ENCODE measurements around the gene MYO15A.

MYO15A gene

DNA sequence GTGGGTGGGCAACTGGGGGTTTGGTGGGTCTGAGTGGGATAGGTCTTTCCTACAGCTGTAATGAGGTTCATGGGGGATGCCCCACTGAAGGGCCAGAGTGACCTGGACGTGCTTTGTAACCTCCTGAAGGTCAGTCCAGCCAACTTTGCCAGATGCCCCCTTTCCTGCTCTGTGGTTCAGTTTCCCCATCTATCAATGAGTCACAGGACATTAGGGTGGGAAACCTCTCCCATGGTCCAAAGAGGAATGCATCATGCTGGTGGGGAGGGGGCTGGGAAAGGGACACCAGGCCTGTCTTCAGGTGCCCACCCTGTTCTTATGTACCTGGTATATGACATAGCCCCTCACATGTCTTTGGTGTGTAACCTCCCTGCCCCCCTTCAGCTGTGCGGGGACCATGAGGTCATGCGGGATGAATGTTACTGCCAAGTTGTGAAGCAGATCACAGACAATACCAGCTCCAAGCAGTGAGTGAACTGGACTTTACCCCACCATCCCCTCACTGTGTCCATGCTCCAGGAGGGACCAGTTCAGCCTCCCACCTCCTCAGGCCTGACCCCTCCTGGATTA, 51.1 kb downstream of the MYO15A start:
- no peak for DNase-seq

DNA sequence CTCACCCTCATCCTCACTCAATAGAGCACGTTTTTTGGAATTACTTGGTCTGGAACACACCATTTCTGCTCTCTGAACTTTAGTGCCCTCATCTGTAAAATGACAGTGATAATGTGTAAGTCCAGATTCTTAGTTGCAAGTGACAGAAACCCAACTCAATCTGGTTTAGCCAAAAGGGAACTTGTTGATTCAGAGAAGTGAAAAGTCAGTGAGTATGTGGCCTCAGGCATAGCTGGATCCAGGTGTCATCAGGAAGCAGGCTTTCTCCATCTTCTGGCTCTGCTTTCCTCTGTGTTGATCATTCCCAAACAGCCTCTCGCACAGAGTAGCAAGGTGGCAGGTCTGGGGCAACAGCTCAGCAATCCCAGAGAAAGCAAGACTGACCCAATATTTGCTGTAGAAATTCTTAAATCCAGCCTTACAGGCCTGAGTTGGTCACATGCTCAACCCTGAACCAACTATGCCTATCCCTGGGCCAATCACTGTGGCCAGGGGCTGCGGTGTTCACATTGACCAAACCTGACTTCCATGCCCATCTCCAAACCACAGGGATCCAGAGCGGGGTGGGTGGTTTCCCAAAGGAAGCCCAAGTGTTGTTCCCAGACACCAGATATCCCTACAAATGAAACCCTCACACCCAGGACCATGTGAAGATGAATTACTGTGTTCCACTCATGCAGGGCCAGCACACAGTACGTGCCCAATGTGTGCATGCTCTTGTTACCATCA, 51.7 kb downstream of the MYO15A start:
- no peak for DNase-seq

DNA sequence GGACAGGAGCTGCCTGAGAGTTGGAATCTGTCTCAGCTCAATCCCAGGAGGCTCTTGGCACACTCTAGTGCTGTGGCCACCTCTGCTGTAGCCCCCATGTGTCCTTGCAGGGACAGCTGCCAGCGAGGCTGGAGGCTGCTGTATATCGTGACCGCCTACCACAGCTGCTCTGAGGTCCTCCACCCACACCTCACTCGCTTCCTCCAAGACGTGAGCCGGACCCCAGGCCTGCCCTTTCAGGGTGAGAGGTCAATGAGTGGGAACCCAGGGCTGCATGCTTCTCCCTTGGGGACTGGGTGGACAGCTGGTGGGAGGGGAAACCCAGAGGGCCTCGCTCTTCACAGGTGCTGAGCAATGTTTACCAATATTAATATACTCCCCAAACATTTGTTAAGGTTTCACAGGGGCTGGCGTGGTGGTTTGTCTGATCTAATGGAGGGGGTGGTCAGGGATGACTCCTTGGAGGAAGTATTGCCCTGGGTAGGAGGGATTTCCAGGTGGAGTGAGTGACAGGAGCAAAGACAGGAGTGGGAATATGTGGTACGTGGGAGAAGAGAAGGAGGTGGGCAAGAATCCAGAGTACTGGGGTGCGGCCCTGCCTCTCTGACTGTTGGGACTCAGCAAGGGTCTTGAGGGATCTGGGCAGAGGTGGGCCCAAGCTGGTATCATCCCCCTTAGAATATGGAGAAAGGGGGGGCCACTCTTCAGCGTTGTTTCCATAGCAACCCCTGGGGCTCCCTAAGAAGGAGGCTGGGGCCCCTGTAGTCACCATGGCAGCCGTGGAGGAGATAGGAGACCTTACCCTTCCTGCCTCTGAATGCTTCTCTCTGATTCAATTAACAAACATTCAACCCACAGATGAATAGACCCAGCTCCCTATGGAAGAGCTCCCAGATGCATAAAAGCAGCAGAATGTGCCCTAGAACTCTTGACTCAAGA, 52.9 kb downstream of the MYO15A start:
- DNase-seq = no peak

DNA sequence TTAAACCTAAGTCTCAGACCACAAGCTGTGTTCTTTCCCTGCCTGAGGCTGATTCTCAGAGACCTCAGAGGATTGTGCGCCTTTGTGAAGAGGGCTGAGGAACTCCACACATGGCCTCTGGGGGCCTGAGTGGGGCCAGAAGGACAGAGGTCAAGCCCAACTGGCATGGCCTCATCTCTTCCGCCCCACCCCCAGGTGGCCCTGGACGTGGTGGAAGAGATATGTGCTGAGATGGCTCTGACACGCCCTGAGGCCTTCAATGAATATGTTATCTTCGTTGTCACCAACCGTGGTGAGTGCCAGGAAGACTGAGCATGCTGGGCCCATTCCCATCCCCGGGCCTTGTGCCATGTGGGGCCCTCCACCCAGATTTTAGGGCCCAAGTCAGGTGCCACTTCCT, 55.0 kb downstream of the MYO15A start:
- DNase-seq = no peak

DNA sequence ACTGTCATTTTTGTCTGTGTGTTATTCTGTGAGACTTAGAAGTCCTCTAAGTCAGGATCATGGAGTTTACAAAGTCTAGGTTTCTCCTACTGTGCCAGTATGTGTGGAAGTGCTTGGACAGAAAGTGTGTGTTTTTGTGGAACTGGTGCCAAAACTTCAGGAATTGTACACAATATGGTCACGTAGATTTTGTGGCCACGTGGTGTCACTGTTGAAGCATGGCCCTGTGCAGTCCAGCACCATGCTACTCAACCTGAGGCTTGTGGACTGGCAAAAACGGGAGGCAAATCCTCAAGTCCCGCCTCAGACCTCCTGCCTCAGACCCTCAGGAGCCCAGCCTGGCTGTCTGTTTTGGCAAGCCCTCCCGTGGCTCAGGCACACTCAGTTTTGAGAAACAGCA, 58.3 kb downstream of the MYO15A start:
- no peak for DNase-seq

DNA sequence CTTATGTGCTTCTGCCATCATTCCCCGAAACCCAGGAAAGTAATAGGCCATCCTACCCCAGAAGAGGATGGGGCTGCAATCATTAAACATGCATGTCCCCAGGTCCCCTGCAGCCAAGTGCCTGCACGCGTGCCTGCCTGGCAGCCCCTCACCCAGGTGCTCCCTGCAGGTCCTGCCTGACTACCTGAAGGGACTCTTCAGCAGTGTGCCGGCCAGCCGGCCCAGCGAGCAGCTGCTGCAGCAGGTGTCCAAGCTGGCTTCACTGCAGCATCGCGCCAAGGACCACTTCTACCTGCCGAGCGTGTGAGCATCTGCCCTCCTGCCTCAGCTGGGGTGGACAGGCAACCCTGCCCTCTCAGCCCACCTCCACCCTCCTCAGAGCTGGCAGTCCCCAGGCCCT, 58.9 kb downstream of the MYO15A start:
- DNase-seq = no peak

DNA sequence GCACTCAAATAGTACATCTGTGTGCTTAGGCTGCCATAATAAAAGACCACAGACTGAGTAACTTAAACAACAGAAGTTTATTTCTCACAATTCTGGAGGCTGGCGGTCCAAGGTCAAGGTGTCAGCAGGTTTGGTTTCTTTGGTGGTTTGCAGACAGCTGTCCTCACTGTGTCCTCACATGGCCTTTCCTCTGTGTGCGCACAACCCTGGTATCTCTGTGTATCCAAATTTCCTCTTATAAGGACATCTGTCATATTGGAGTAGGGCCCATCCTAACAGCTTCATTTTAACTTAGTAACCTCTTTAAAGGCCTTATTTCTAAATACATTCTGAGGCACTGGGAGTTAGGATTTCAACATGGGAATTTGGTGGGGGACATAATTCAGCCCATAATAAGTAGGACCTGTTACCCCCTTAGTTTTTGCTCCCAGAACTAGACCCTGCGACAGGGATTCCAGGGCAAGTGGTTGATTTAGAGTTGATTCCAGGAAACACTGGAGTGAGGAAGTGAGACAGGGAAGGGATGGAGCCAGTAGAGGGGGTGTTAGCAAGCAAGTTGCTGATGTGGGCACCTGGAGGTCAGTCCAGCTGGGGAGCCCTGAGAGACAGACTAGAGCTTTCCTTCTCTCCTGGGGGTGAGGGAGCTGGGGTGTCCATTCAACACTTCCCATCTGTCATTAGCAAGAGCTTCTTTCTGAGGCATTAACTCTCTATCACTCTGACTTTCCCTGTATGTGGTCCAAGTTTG, 64.1 kb downstream of the MYO15A start:
- DNase-seq = no peak

DNA sequence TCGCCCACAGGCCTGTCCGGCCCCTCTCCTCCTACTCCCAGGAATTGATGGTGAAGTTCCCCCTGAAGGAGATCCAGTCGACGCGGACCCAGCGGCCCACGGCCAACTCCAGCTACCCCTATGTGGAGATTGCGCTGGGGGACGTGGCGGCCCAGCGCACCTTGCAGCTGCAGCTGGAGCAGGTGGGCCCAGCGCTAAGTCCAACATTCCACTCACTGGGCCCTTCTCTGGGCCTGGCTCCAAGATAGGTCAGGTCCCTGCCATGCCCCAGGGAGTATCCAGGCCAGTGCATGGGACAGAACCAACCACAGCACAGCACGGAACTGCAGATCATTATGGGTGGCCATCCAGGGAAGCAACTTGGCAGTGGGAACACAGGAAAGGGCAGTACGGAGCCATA, 65.2 kb downstream of the MYO15A start:
- no peak for DNase-seq

DNA sequence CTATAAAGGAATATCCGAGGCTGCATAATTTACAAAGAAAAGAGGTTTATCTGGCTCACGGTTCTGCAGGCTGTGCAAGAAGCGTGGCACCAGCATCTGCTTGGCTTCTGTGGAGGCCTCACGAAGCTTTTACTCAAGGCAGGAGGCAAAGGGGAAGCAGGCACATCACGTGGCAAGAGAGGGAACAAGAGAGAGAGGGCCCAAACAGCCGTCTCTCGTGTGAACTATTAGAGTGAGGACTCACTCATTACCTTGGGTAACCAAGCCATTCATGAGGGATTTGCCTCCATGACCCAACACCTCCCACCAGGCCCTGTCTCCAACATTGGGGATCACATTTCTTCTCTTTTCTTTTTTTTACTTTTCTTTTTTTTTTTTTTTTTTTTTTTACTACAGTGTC, 67.6 kb downstream of the MYO15A start:
- DNase-seq = peak in 1 of 2 donors; percentile 14

DNA sequence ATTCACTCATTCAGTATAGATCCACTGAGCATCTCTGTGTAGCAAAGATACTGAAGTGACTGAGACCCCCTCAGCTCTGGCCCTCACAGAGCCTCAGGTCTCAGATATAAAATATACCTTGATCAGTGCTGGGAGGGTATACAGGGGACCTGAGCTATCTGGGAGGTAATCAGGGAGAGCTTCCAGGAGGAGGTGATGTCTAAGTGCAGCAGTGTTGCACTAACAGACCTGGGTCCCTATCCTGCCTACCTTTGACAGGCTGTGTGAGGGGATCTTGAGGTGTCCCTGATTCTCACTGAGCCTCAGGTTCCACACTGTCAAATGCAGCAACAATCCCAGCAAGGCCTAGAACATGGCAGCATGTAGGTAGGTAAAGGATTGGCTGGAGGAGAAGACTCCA, 68.6 kb downstream of the MYO15A start:
- DNase-seq = no peak

DNA sequence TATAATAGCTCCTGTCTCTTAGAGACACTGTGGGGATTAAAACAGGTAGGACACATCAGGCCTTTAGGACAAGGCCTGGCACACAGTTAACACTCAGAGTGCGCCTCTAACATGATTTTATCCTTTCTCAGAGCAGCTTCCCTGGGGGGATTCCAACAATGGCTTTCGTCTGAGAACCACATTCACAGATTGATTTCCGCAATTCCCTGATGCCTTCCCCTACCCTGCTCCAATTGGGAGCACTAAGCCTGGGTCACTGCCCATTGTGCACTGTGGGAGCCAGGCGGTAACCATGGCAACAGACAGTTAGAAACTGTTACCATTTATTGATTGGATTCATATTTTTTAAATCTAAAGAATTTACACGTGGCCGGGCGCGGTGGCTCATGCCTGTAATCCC, 69.2 kb downstream of the MYO15A start:
- DNase-seq = no peak

DNA sequence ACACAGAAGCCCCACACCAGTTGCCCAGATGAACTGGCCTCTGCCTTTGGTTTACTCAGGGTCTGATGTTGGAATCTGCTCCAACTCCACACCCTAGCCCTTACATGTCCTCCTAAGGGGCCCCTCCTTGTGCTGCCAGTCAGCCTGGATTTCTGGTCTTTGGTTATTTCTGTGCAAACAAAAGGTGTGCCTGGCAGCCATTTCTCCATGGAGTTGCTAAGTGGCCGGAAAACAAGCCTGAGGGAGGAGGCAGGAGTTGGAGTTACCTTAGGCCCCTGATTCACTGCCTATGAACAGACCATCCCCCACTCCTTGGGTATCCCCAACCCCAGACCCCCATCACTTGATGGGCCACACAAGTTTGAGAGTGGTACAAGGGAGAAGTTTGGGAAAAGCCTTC, 70.6 kb downstream of the MYO15A start:
- DNase-seq = no peak

DNA sequence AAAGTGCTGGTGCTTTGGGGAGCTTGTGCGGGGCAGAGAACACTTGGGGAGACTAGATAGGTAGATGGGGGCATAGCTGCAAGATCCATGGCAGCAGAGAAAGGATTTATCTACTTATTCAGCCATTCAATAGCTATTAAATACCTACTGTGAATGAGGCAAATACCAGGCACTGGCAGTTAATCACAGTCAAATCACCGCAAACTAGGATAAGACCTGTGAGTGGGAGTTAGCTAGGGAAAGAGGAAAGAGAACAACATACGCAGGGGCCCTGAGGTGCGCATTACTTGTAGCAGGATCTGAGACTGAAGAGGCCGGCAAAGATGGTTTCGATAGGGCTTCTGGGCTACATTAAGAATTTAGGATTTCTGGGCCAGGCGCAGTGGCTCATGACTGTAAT, 71.2 kb downstream of the MYO15A start:
- no peak for DNase-seq

DNA sequence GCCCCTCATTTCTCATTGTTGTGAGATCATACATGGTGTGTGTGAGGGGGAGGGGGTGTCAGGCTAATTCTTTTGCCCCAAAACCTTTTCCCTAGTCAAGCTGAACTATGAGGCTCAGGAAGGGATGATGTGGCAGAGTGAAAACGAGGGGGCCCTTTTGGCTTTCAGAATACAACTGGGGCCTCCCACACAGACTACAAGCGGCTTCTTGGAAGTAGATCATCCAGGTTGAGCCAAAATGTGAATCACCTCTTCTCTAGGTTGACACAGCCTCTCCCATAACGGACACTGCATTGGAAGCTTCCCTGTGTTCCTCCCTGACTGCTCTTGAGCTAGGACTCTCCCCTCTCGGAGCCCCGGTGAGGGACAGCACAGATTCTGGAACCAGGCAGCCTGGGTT, 72.8 kb downstream of the MYO15A start:
- DNase-seq = no peak

DNA sequence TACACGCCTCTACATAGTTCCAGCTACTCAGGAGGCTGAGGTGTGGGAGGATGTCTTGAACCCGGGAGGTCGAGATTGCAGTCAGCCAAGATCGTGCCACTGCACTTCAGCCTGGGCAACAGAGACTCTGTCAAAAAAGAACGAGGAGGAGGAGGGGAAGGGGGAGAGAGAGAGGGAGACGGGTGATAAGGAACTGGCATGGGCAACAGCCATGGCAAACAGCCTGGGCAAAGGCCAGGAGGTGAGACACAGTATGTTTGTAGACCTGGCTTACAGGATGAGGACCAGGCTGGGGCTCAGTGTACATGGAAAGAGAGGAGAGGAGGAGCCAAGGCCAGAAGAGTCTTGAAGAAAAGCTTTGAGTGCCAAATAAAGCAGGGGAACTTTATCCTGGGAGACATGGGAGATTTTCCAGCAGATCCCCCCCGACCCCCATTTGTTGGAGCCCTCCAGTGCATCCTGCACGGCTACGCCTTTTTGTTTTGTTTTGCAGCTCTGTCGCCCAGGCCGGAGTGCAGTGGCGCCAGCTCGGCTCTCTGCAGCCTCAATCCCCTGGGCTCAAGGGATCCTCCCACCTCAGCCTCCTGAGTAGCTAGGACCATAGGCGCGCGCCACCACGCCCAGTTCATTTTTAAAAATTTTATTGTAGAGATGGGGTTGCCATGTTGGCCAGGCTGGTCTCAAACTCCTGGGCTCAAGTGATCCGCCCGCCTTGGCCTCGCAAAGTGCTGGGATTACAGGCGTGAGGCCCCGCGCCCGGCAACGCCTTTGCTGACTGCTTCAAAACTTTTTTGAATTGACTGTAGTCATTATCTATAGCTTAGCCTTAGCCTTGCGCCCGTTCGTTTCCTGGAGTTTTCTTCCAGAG, 73.8 kb downstream of the MYO15A start:
- no peak for DNase-seq

DNA sequence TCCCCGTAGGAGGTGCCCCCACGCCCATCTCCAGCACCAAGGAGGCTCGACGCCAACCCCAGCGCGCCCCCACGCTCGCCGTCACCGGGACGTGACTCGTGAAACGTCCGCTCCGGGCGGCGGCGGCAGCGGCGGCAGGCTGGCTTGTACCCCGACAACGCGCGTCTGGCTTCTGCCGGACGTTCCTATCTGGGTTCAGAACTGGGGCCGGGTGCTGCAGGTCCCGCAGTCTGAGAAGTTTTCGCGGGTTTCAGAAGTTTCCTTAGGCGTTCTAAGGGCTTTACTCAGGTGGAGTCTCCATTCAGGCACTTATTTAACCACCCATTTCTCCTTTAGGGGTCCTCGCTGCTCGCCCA, 74.4 kb downstream of the MYO15A start:
- peak in 1 of 2 donors; percentile 92 for DNase-seq

DNA sequence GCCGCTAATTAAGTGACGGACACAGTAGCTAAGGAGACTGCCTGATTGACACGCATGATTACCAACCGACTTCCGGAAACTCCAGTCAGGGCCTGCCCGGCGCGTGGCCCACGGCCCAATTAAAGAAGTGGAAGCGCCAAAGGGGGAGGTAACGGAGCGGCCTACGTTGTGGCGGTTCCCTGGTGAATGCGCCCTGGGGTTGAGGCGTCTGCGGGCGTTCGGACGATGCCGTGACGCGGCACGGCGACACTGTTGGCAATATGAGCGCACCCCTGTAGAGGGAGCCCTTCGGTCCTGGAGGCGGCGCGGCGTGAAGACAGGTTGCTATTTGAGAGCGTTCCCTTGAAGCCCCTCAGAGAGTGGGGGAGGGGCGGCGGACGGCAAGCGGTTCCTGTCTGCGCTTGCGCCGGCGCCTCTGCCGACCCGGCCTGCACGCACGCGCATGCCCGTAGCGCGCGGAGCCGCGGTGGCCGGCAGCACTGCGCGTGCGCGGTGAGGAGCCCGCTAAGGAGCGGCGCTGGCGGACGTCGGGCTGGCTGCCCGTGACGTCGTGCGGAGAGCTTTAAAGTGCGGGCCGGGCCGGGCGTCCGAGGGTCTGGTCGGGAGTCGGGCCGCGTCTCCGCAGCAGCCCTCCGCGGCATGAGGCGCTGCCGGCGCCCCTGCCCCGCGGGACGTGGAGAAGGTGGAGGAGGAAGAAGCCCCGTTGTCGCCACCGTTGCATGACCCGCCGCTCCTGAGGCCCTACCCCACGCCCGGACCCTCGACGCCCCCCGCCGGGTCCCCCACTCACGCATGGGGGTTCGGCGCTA, 75.0 kb downstream of the MYO15A start, which contains the start of gene ALKBH5:
Gene ALKBH5, plus strand, starts transcription at position 495 of the 809 bp plus-strand sequence. CDS start 416 bp downstream, outside the sequence.
- peak; percentile 94 to 99 for DNase-seq

DNA sequence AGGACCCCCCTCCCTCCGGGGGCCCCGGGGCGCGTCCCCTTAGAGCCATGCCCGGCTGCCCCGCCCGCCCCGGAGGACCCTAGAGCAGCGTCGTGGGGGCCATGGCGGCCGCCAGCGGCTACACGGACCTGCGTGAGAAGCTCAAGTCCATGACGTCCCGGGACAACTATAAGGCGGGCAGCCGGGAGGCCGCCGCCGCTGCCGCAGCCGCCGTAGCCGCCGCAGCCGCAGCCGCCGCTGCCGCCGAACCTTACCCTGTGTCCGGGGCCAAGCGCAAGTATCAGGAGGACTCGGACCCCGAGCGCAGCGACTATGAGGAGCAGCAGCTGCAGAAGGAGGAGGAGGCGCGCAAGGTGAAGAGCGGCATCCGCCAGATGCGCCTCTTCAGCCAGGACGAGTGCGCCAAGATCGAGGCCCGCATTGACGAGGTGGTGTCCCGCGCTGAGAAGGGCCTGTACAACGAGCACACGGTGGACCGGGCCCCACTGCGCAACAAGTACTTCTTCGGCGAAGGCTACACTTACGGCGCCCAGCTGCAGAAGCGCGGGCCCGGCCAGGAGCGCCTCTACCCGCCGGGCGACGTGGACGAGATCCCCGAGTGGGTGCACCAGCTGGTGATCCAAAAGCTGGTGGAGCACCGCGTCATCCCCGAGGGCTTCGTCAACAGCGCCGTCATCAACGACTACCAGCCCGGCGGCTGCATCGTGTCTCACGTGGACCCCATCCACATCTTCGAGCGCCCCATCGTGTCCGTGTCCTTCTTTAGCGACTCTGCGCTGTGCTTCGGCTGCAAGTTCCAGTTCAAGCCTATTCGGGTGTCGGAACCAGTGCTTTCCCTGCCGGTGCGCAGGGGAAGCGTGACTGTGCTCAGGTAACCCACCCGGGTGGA, 75.8 kb downstream of the MYO15A start:
- peak; percentile 16 to 49 for DNase-seq

DNA sequence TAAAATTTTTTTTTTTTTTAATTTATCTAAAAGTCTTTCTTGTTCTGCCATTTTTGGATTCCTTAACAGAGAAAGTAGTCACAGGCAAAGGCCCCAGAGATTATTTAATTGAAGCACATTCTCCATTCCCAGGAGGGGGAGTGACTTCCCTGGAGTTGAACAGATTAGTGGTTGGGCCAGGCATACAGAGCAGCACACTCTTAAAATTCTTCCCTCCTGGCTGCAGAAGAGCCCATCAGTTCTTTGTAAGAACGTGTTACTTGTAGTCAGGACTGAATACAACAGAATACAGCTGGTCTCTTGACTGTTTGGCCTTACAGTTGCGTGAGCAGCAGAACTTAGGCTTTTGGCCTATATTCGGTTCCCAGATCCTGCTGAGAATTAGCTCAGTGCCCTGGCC, 76.8 kb downstream of the MYO15A start:
- no peak for DNase-seq
